ENCODE measurements around the gene NDUFA1. TPM values are rescaled to one million over a fixed set of nuclear protein-coding genes. Genes with fewer than 3 reads are reported as not detected.
"Not testable (repeated sequence)": the region's sequence is repeated elsewhere in the genome, so short reads cannot be mapped to it uniquely, and the experiment has no call there.

NDUFA1 gene
- polyA plus RNA-seq (150 to 282 TPM (median 207 TPM) in 3 replicates), polyA minus RNA-seq (7.1 to 53.1 TPM (median 36.7 TPM) in 3 replicates)
- 26.8 TPM for polyA plus RNA-seq (2011; ENCODE audit: low read depth)
- polyA plus RNA-seq (2011; cell fraction: cytosol; rRNA removed) = 225 and 234 TPM in 2 replicates
- polyA plus RNA-seq (2011; cell fraction: nucleus; rRNA removed) = 46.4 and 95.0 TPM in 2 replicates
- 163 and 192 TPM in 2 replicates for polyA plus RNA-seq (2012; ENCODE audit: low replicate concordance)
- 53.7 TPM for polyA minus RNA-seq (2011; cell fraction: cytosol; rRNA and poly(A)+ RNA removed)
- polyA minus RNA-seq (2011; cell fraction: nucleus; rRNA and poly(A)+ RNA removed) = 13.1 and 16.1 TPM in 2 replicates

DNA sequence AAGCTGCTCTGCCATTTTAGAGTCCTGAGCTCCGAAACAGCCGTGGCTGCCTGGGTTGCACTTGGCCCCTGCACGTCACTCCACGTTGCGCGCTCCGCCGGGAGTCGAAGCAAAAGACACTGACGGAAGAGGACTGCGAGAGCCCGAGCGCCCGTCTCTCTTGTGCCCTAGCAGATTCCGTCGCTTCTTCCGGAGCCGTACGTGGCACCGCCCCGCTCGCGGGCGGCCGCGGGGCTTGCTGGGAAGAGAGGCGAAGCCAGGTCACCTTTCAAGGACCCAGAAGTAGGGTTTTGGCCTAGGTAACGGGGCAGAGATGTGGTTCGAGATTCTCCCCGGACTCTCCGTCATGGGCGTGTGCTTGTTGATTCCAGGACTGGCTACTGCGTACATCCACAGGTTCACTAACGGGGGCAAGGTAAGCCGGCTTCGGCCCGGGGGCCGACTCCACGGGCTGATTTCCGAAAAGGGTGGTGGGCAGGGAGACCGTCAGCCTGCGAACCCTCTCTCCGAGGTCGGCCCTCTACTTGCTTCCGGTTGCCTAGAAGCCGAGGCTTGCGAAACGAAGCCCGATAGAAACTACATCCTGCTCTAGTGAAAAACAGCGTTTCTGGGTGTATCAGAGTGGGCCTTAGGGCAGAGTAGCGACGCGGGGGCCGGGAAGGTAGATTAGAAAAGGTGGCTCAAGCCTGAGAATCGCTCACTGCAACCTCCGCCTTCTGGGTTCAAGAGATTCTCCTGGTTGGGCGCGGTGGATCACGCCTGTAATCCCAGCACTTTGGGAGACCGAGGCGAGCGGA is at the start of gene NDUFA1, which contains the start of gene RNF113A:
TSS of gene NDUFA1 (plus strand) at position 234 of the 797 bp plus-strand sequence. CDS start at position 314, 80 bp downstream.
TSS of gene RNF113A (minus strand) at position 135 of the 797 bp plus-strand sequence. CDS start at position 15, 120 bp downstream.
- H3K9me3 ChIP-seq (ENCODE audit: control insufficient read depth, low read depth, low read length) = no peaks in the 10 kb centered on the region
- H3K27me3 ChIP-seq (ENCODE audit: control insufficient read depth, extremely low read depth, insufficient read depth, low read length) = no peaks in the 10 kb centered on the region
- H4K20me1 ChIP-seq (ENCODE audit: control insufficient read depth, extremely low read depth, insufficient read depth, low read length) = no peaks in the 10 kb centered on the region
- no peaks in the 10 kb centered on the region for H3K4me1 ChIP-seq (ENCODE audit: control insufficient read depth, extremely low read depth, insufficient read depth, low read length)
- peak within 1 kb of the TSS; percentile 51 to 66 (median 63) for H3K4me3 ChIP-seq (ENCODE audit: control insufficient read depth in 2 of 3, extremely low read depth in 1 of 3, insufficient read depth in 2 of 3, low read depth in 1 of 3, low read length in 3 of 3)
- H2AFZ ChIP-seq (ENCODE audit: control insufficient read depth, low read length) = peak within 1 kb of the TSS; percentile 83
- peaks cover 29% of the 10 kb centered on the region for H3K79me2 ChIP-seq (ENCODE audit: control insufficient read depth, insufficient read depth, low read length)
- TF ChIP-seq EZH2 (IDR thresholded peaks at IDR 0.05; ENCODE audit: low read length) = no peak
- TF ChIP-seq, protein P1, sequence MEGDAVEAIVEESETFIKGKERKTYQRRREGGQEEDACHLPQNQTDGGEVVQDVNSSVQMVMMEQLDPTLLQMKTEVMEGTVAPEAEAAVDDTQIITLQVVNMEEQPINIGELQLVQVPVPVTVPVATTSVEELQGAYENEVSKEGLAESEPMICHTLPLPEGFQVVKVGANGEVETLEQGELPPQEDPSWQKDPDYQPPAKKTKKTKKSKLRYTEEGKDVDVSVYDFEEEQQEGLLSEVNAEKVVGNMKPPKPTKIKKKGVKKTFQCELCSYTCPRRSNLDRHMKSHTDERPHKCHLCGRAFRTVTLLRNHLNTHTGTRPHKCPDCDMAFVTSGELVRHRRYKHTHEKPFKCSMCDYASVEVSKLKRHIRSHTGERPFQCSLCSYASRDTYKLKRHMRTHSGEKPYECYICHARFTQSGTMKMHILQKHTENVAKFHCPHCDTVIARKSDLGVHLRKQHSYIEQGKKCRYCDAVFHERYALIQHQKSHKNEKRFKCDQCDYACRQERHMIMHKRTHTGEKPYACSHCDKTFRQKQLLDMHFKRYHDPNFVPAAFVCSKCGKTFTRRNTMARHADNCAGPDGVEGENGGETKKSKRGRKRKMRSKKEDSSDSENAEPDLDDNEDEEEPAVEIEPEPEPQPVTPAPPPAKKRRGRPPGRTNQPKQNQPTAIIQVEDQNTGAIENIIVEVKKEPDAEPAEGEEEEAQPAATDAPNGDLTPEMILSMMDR (optimal IDR thresholded peaks at IDR 0.05 in 1 of 3, IDR thresholded peaks at IDR 0.05 in 1 of 3, conservative IDR thresholded peaks at IDR 0.05 in 1 of 3; ENCODE audit: extremely low read depth in 1 of 3, insufficient read depth in 2 of 3, low read length in 3 of 3) = no peak
- H3K4me2 ChIP-seq (ENCODE audit: control insufficient read depth, extremely low read depth, insufficient read depth, low read depth, low read length) = peak within 1 kb of the TSS; percentile 74
- peak within 1 kb of the TSS; percentile 92 for H3K9ac ChIP-seq (ENCODE audit: control insufficient read depth, extremely low read depth, insufficient read depth, low read length)
- peak; percentile 32 for FAIRE-seq
- no peak for DNase-seq (ENCODE audit: low read depth, low spot score)
- H3K36me3 ChIP-seq (ENCODE audit: control insufficient read depth in 2 of 2, extremely low read depth in 1 of 2, insufficient read depth in 2 of 2, low read length in 2 of 2) = no peaks in the 10 kb centered on the region
- dilution Hi-C loops (cut with MboI; ENCODE audit: extremely low pct_ligation_motif_present, low sequenced_read_pairs) = no loop called here
- peak within 1 kb of the TSS; percentile 90 for H3K27ac ChIP-seq (ENCODE audit: control insufficient read depth, insufficient read depth, low read length)
- H3K9me1 ChIP-seq (ENCODE audit: control insufficient read depth, extremely low read depth, insufficient read depth, low read length) = no peaks in the 10 kb centered on the region

DNA sequence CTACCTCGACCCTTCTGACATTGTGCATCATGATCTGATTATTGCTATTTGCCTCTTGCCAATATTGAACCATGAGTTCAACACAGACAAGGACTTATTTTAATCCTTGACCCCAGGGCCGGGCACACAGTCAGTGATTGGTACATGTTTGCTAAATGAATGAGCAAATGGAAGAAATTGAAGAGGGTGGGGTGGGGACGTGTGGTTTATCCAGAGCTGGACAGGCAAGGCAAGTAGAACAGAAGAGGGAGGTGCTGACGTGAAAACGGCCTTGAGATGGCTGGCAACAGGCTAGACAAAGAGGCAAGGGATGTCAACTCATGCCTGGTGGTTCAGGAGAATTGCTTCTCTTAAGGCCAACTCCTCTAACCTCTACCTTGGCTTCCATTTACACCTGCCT is 47.4 kb upstream of the NDUFA1 start:
- H4K20me1 ChIP-seq (ENCODE audit: control insufficient read depth, extremely low read depth, insufficient read depth, low read length); H3K27me3 ChIP-seq (ENCODE audit: control insufficient read depth, extremely low read depth, insufficient read depth, low read length); H3K36me3 ChIP-seq (ENCODE audit: control insufficient read depth in 2 of 2, extremely low read depth in 1 of 2, insufficient read depth in 2 of 2, low read length in 2 of 2); H3K4me1 ChIP-seq (ENCODE audit: control insufficient read depth, extremely low read depth, insufficient read depth, low read length); H3K4me3 ChIP-seq (ENCODE audit: control insufficient read depth in 2 of 3, extremely low read depth in 1 of 3, insufficient read depth in 2 of 3, low read depth in 1 of 3, low read length in 3 of 3); H2AFZ ChIP-seq (ENCODE audit: control insufficient read depth, low read length); FAIRE-seq; dilution Hi-C loops (cut with MboI; ENCODE audit: extremely low pct_ligation_motif_present, low sequenced_read_pairs); H3K27ac ChIP-seq (ENCODE audit: control insufficient read depth, insufficient read depth, low read length); DNase-seq (ENCODE audit: low read depth, low spot score); H3K9ac ChIP-seq (ENCODE audit: control insufficient read depth, extremely low read depth, insufficient read depth, low read length); H3K9me3 ChIP-seq (ENCODE audit: control insufficient read depth, low read depth, low read length); H3K79me2 ChIP-seq (ENCODE audit: control insufficient read depth, insufficient read depth, low read length); H3K9me1 ChIP-seq (ENCODE audit: control insufficient read depth, extremely low read depth, insufficient read depth, low read length); H3K4me2 ChIP-seq (ENCODE audit: control insufficient read depth, extremely low read depth, insufficient read depth, low read depth, low read length): not testable (repeated sequence)
